C4-2B (cell line): ENCODE data around the gene ZBTB8B.
"Not testable (repeated sequence)": the region's sequence is repeated elsewhere in the genome, so short reads cannot be mapped to it uniquely, and the experiment has no call there.

Experiments used
- H3K27ac ChIP-seq: fragments of 450-650 bp; 2 replicates; pipeline ENCODE4 v1.5.1; 2017
- ZFX ChIP-seq: fragments of 450-650 bp; IDR thresholded peaks from 2 replicates; pipeline ENCODE4 v1.6.1; 2017
- TF ChIP-seq, protein P1 (sequence below): fragments of 450-650 bp; conservative IDR thresholded peaks from 2 replicates; pipeline ENCODE4 v1.5.1; 2017; ENCODE audit warnings: mild to moderate bottlenecking

Gene ZBTB8B

GRCh38 chr1:32464191-32464715, 619 bp upstream of the ZBTB8B start:
- no peak for TF ChIP-seq ZFX
- TF ChIP-seq, protein P1, sequence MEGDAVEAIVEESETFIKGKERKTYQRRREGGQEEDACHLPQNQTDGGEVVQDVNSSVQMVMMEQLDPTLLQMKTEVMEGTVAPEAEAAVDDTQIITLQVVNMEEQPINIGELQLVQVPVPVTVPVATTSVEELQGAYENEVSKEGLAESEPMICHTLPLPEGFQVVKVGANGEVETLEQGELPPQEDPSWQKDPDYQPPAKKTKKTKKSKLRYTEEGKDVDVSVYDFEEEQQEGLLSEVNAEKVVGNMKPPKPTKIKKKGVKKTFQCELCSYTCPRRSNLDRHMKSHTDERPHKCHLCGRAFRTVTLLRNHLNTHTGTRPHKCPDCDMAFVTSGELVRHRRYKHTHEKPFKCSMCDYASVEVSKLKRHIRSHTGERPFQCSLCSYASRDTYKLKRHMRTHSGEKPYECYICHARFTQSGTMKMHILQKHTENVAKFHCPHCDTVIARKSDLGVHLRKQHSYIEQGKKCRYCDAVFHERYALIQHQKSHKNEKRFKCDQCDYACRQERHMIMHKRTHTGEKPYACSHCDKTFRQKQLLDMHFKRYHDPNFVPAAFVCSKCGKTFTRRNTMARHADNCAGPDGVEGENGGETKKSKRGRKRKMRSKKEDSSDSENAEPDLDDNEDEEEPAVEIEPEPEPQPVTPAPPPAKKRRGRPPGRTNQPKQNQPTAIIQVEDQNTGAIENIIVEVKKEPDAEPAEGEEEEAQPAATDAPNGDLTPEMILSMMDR = no peak
- H3K27ac ChIP-seq = no peak overlapping the region

DNA sequence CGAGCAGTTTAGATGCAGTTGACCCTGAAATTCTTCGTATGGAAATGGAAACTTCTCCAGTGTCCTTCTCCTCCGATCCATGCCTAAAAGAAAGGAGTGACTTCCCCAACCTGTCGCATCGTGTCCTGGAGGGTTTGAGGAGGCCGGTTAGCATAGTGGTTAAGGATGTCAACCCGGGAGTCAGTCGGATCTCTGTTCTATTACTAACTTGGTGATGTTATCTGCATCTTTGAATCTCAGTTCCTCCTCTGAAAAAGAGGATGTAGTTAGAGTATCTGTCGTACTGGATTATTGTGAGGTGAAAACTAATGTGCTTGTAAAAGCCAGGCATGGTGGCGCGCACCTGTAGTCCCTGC, 684 bp downstream of the ZBTB8B start:
- no peak overlapping the region for H3K27ac ChIP-seq
- TF ChIP-seq ZFX = no peak
- TF ChIP-seq, protein P1 = no peak

DNA sequence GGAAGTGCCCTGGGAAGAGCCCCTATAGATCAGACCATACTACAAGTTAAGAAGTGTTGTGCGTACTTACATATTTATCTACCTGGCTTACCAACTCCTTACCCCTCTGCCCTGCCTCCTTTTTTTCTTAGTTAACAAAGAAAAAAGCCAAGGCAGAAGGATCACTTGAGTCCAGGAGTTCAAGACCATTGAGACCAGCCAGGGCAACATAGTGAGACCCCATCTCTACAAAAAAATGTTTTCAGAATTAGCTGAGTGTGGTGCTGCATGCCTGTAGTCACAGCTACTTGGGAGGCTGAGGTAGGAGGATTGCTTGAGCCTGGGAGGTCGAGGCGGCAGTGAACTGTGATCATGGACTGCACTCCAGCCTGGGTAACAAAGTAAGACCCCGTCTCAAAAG, 1.9 kb downstream of the ZBTB8B start:
- TF ChIP-seq ZFX = no peak
- TF ChIP-seq, protein P1 = no peak
- no peak overlapping the region for H3K27ac ChIP-seq

- no peak overlapping the region for H3K27ac ChIP-seq
- TF ChIP-seq, protein P1 = no peak
- TF ChIP-seq ZFX = no peak
Observed at GRCh38 chr1:32468791-32469190, 3.9 kb downstream of the ZBTB8B start.

- no peak overlapping the region for H3K27ac ChIP-seq
- no peak for TF ChIP-seq ZFX
- TF ChIP-seq, protein P1 = no peak
Observed at GRCh38 chr1:32470431-32470830, 5.6 kb downstream of the ZBTB8B start.

- no peak for TF ChIP-seq ZFX
- H3K27ac ChIP-seq = no peak overlapping the region
Observed at GRCh38 chr1:32470991-32471694, 6.3 kb downstream of the ZBTB8B start.

DNA sequence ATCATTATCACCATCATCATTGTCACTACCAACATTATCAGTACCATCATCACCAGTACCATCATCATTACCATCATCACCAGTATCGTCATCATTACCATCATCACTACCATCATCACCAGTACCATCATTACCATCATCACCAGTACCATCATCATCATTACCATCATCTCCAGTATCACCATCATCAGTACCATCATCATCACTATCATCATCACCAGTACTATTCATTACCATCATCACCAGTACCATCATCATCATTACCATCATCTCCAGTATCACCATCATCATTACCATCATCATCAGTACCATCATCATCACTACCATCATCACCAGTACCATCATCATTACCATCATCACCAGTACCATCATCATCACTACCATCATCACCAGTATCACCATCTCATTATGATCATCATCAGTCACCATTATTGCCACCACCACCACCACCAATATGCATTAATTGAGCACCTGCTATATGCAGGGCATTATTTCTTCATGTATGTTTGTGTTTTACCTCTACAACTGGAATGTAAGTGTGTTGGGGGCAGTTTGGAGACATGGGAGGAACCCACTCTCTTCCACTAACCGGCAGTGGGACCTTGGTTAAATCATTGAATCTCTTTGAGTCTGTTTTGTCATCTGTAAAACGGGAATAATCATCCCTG, 7.0 kb downstream of the ZBTB8B start:
- no peak overlapping the region for H3K27ac ChIP-seq
- no peak for TF ChIP-seq ZFX
- TF ChIP-seq, protein P1 = no peak

DNA sequence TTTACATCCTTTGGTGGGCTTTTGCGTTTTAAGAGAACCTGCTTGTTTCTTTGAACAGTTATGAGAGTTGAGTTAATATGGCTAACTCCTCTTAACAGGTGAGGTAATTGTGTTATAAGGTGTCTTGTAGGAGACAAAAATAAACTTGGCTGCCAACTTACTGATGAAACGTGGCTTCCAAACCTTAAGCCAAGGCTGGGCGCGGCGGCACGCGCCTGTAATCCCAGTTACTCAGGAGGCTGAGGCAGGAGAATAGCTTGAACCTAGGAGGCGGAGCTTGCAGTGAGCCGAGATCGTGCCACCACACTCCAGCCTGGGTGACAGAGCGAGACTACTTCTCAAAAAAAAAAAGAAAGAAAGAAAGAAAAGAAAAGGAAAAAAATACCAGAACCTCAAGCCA, 8.1 kb downstream of the ZBTB8B start:
- H3K27ac ChIP-seq = not testable (repeated sequence)
